Measurements from ENCODE around the gene KRT24. TPM values are rescaled to one million over a fixed set of nuclear protein-coding genes. Genes with fewer than 3 reads are reported as not detected.

Gene KRT24
- total RNA-seq, 1 experiment from 2014 or later, result not detected

GRCh38 chr17:40727447-40728231 is 24.1 kb upstream of the KRT24 start:
- CTCF ChIA-PET, result interaction anchor here (0.7 kb wide), 1 partner anchor 27 kb away, joined by 3 read pairs; no protein-coding TSS in a partner anchor
- Histone ChIP-seq H4K20me1 (ENCODE audit: insufficient read depth) (no peaks in the 10 kb centered on the region), H3K9me3 (ENCODE audit: insufficient read depth, low read depth) (no peaks in the 10 kb centered on the region), H3K4me2 (peak overlapping the region; percentile 44; the same call in 1 of the 2 replicates), H3K27ac (peak overlapping the region; percentile 62), H3K36me3 (ENCODE audit: low read depth) (no peaks in the 10 kb centered on the region), H3K79me2 (ENCODE audit: low read depth) (no peaks in the 10 kb centered on the region), H3K9me2 (ENCODE audit: insufficient read depth) (no peaks in the 10 kb centered on the region; the same call in none of the 2 replicates), H3K4me3 (no peak overlapping the region), H3K4me1 (replicated peaks; ENCODE audit: insufficient read depth) (peaks cover 13% of the 10 kb centered on the region), H3K27me3 (ENCODE audit: insufficient read depth, low read depth) (no peaks in the 10 kb centered on the region), H2AFZ (peak overlapping the region; percentile 54; the same call in 1 of the 2 replicates), H3F3A (ENCODE audit: insufficient read depth, low read depth) (peaks cover 9% of the 10 kb centered on the region; the same call in 1 of the 2 replicates)
- TF ChIP-seq CTCF (conservative IDR thresholded peaks at IDR 0.05), result no peak
- TF ChIP-seq EZH2 (IDR thresholded peaks at IDR 0.05; ENCODE audit: low read depth), result no peak
- POLR2A ChIA-PET (ENCODE audit: unreplicated experiment), result interaction anchor here (0.5 kb wide), 1 partner anchor 22 kb away, joined by 3 read pairs; no protein-coding TSS in a partner anchor
- DNase-seq, result peak; percentile 10 to 54
- intact Hi-C loops (cut with micrococcal nuclease; ENCODE audit: unreplicated experiment), result no loop called here
- no TSS peak for BruUV-seq (replicated peaks)

- Histone ChIP-seq H3K4me3 (no peak overlapping the region), H3K27ac (no peak overlapping the region), H4K20me1 (ENCODE audit: insufficient read depth) (no peaks in the 10 kb centered on the region), H3K4me1 (replicated peaks; ENCODE audit: insufficient read depth) (peaks cover 13% of the 10 kb centered on the region), H3K9me2 (ENCODE audit: insufficient read depth) (no peaks in the 10 kb centered on the region; the same call in 1 of the 2 replicates), H3F3A (ENCODE audit: insufficient read depth, low read depth) (peaks cover 9% of the 10 kb centered on the region; the same call in 1 of the 2 replicates), H3K9me3 (ENCODE audit: insufficient read depth, low read depth) (no peaks in the 10 kb centered on the region), H3K79me2 (ENCODE audit: low read depth) (no peaks in the 10 kb centered on the region), H3K4me2 (no peak overlapping the region), H3K36me3 (ENCODE audit: low read depth) (no peaks in the 10 kb centered on the region), H3K27me3 (ENCODE audit: insufficient read depth, low read depth) (no peaks in the 10 kb centered on the region), H2AFZ (no peak overlapping the region)
- intact Hi-C loops (cut with micrococcal nuclease; ENCODE audit: unreplicated experiment), result no loop called here
- POLR2A ChIA-PET (ENCODE audit: unreplicated experiment), result interaction anchor here (0.5 kb wide), 1 partner anchor 22 kb away, joined by 3 read pairs; no protein-coding TSS in a partner anchor
- no peak for DNase-seq
- TF ChIP-seq CTCF (conservative IDR thresholded peaks at IDR 0.05), result peak; percentile 43; the same call in 1 of the 2 replicates
- no peak for TF ChIP-seq EZH2 (IDR thresholded peaks at IDR 0.05; ENCODE audit: low read depth)
- CTCF ChIA-PET, result no interaction called here
- no TSS peak for BruUV-seq (replicated peaks)
Observed at GRCh38 chr17:40726919-40727318, 23.4 kb upstream of the KRT24 start.

GRCh38 chr17:40724656-40725055 is 21.1 kb upstream of the KRT24 start:
- CTCF ChIA-PET, result no interaction called here
- intact Hi-C loops (cut with micrococcal nuclease; ENCODE audit: unreplicated experiment), result no loop called here
- BruUV-seq (replicated peaks), result no TSS peak

More at GRCh38 chr17:40724656-40725055, 21.1 kb upstream of the KRT24 start:
- TF ChIP-seq EZH2 (IDR thresholded peaks at IDR 0.05; ENCODE audit: low read depth) (no peak), CTCF (conservative IDR thresholded peaks at IDR 0.05) (no peak)
- Histone ChIP-seq H3K4me2 (no peak overlapping the region), H3F3A (ENCODE audit: insufficient read depth, low read depth) (peaks cover 9% of the 10 kb centered on the region; the same call in 1 of the 2 replicates), H4K20me1 (ENCODE audit: insufficient read depth) (no peaks in the 10 kb centered on the region), H3K27me3 (ENCODE audit: insufficient read depth, low read depth) (no peaks in the 10 kb centered on the region), H3K9me2 (ENCODE audit: insufficient read depth) (no peaks in the 10 kb centered on the region; the same call in 1 of the 2 replicates), H2AFZ (no peak overlapping the region), H3K36me3 (ENCODE audit: low read depth) (no peaks in the 10 kb centered on the region), H3K4me3 (no peak overlapping the region), H3K79me2 (ENCODE audit: low read depth) (no peaks in the 10 kb centered on the region), H3K9me3 (ENCODE audit: insufficient read depth, low read depth) (no peaks in the 10 kb centered on the region), H3K4me1 (replicated peaks; ENCODE audit: insufficient read depth) (peaks cover 13% of the 10 kb centered on the region), H3K27ac (no peak overlapping the region)
- DNase-seq, result no peak
- POLR2A ChIA-PET (ENCODE audit: unreplicated experiment), result no interaction called here
